NCI-H128 (cell line): Measurements from ENCODE around the gene EGR1.

Experiments
- DNase-seq: peaks from one replicate; lab custom pipeline; 2025; ENCODE audit not compliant: unreplicated experiment; lab: John Stamatoyannopoulos, UW

Gene EGR1

DNA sequence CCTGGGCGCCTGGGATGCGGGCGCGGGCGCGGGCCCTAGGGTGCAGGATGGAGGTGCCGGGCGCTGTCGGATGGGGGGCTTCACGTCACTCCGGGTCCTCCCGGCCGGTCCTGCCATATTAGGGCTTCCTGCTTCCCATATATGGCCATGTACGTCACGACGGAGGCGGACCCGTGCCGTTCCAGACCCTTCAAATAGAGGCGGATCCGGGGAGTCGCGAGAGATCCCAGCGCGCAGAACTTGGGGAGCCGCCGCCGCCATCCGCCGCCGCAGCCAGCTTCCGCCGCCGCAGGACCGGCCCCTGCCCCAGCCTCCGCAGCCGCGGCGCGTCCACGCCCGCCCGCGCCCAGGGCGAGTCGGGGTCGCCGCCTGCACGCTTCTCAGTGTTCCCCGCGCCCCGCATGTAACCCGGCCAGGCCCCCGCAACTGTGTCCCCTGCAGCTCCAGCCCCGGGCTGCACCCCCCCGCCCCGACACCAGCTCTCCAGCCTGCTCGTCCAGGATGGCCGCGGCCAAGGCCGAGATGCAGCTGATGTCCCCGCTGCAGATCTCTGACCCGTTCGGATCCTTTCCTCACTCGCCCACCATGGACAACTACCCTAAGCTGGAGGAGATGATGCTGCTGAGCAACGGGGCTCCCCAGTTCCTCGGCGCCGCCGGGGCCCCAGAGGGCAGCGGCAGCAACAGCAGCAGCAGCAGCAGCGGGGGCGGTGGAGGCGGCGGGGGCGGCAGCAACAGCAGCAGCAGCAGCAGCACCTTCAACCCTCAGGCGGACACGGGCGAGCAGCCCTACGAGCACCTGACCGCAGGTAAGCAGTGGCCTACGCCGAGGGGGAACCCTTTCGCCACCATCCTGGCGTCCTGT lies at the start of gene EGR1:
Gene EGR1 (plus strand): TSS at position 219 of the 864 bp plus-strand sequence. CDS start 283 bp downstream, at position 502.
- peak; percentile 70 for DNase-seq

DNA sequence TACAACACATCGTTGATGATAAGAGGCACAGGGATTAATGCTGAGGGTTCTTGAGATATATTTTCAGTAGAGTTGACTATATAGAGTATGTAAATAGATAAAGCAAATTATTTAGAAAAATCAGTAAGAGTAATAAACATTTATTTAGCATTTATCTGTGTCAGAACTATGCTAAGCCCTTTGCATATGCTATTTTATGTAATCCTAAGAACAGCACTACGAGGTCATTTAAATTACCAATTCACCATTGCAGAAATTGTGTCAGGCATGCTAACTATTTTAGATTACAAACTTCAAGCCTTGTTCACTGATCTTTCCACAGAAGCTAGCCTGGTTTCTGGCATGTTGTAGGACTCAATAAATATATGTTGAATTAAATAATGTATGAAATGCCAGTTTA lies 46.8 kb upstream of the EGR1 start:
- DNase-seq: no peak

DNA sequence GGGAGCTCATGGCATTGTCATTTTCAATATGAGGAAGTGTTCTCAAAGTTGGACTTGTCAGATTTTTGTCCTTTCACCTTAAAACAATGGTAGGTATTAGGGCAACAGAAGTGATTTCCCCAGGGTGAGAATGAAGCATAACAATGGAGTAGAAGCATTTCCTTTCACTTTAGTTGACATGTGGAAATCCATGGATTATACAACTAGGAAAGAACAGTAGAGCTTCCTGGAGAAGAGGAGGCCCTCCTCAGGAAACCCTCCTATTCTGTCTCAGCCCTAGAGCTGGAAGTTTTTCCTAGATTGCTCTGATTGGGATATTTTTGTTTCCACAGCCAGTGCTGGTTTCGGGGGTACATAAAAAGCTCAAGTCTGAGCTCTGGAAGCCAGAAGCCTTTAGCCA lies 40.2 kb upstream of the EGR1 start:
- no peak for DNase-seq

DNA sequence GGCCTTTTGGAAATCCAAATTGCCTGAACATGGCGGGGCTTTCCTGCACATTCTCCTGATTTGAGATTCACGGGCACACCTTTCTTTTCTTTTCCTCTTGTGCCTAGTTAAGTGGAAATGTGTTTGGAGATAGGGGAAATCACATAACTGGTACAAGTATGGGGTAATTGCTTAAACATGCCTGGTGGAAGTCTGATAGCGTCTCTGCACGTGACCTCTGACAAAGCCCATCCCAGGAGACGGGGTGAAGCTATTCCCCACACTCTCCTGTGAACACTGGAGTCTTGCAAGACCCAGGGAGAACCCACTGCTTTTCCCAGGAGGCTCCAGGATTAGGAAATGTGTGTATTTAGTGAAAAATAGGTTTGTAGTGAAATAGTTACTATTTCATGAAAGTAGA lies 29.3 kb upstream of the EGR1 start:
- DNase-seq: no peak

DNA sequence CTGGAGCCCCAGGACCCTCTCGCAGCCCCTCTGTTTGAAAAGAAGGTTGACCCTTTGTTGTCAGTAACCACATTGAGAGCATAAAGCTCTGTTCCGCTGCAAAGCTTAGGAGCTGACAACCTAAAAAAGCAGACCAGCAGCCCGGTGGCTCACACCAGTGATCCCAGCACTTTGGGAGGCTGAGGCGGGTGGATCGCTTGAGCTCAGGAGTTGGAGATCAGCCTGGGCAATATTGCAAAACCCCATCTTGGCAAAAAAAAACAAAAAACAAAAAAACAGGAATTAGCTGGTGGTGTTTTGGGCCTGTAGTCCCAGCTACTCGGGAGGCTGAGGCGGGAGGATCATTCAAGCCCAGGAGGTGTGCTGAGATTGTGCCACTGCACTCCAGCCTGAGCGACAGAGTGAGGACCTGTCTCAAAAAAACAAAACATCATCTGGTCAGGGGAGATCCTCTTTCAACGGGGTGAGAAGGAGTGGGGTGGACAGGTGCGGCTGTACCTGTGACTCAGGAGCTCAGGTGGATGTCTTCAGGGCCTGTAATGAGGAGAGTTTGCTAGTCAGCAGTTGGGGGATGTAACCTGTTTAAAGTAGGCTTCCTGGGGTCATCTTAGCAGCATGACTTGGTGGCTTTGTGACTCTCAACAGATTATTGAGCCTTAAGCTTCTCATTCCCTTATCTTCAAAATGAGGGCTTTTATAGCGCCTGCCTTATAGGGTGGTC lies 27.1 kb upstream of the EGR1 start:
- no peak for DNase-seq

DNA sequence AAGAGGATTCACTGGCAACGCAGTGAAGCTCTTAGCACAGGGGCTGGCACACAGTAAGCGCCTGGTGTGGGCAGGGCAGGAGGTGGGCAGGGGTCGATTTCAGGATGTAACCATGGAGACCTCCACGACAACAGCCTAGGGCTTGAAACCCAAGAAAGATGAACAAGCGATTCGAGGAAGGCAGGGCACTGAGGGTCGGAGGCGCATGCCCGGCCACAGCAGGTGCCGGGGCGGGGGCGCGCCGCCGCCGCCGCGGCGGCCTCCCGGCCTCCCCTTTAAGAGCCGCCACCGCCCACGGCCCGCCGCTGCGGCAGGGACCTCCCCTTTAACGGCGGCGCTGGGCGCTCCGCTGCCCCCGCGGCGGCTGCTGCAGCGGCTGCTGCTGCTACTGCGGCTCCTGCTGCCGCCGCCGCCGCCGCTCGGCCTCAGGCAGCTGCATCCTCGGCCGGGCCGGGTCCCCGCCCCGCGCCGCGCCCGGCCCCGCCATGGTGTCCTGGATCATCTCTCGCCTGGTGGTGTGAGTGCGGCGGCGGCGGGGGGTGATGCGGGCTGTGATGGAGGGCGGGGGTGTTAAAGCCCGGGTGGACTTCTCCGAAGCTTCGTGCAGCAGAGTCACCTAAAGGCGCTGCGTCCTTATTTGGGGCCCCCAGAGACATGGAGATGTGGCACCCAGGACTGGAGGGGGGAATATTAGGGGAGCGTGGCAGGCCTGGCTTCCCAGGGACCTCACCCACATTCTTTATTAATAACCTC lies 26.4 kb upstream of the EGR1 start, which contains the start of gene REEP2:
Gene REEP2 (plus strand): TSS at position 334 of the 753 bp plus-strand sequence. CDS start 152 bp downstream, at position 486.
- no peak for DNase-seq

DNA sequence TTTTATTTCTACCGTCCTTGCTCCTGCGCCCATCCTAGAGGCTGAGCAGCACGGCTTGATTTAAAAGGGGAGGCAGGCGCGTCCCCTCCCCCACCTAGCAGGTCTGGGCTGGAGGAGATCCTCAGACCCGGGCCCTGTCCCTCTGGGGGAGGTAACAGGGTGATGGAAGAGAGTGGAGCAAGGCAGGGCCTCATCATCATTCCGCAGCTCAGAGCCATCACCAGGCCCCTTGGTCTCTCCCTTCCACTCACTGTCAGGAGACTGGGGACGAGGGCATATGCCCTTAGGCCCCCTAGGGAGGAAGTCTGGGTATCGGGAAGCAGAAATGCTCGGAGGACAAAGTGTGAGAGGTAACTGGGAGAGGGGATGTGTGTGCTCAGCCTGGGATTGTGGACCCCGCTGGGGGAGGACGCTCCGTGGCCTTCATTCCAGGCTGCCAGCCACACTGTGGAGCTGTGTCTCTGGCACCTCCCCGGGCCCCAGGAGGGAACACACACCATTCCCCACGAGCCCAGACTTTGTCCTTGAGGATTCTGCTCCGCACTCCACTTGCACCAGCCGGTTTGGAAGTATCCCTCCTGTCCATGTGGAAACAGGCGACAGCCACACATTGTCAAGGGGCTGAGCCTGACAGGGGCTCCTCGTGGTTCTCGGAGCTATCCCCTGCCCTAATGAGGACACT lies 25.7 kb upstream of the EGR1 start:
- DNase-seq: no peak

DNA sequence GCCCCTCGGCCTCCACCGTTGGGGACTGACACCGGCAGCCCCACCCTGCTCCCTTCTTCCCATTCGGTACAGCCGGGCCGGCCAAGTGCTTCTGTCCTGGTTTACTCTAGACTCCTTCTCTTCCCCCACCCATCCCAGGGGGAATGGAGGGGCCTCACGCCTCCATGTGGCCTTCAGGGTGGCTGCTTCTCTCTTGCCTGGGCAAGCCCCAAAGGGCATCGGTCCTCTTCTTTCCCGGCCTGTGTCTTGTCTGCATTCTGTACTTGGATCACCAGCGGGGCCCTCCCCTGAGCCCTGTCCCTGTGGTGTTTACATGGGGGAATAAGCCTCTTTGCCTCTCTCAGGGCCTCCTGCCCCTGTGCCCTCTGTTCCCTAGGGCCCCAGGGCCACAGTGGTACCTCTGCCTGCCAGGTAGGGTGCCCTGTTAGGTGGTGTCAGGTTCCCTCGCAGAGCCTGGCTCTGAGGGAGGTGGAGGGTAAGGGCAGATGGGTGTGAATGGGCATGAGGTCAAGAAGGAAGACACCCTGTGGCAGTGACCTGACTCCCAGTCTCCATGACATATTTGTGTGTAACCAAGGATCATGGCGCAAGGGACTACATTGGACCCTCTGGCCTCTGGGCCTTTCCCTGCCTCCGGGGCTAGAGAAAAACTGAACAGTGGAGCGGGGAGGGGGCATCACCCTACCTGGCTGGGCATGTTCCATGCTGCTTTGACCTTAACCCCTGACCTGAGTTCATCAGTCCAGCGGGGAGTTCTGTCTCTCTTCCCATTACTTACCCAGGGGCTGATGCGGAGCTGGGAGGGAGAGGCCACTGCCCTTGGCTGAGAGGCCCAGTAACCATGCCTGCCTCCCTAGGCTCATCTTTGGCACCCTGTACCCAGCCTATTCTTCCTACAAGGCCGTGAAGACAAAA lies 24.9 kb upstream of the EGR1 start:
- DNase-seq: no peak

DNA sequence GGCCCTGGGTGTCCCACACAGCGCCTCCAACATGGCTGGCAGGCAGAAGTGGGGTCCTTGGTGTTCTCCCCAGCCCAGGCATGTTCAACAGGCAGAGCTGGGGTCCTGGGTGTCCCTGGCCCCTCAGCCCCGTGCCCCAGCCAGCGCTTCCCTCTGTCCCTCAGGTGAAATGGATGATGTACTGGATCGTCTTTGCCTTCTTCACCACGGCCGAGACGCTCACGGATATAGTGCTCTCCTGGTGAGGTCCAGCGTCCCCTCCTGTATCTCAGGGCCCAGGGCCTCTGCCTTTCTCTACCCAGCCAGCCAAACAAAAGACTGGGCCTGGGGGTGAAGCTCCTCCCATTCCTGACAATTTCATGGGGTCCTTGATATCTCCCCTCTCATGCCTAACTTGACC lies 24.1 kb upstream of the EGR1 start:
- no peak for DNase-seq

DNA sequence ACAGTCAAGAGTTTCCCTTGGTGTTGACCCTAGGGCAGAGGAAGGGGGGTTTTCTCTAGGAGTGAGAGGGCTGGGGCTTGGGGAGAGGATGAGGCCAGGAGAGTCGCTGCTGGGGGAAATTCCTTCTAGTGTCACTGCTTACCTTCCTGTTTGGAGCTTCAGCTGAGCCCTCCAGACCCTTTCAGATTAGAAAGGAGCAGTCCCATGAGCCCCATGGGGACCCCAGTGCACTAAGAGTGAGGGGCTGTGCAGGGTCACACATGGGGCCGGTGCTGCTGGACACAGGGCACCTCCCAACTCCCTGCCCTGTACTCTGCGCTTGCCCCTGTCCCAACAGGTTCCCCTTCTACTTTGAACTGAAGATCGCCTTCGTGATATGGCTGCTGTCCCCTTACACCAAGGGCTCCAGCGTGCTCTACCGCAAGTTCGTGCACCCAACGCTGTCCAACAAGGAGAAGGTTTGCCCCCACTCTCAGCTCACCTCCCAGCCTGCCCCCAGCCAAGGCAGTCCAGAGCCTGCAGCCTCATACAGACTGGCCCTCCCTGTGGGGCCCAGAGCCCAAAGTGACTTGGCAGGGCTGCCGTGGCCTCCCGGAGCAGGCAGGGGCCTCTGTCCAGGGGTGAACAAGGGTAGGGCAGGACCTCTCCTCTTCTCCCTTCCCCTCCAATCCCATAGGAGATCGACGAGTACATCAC lies 21.1 kb upstream of the EGR1 start:
- no peak for DNase-seq

DNA sequence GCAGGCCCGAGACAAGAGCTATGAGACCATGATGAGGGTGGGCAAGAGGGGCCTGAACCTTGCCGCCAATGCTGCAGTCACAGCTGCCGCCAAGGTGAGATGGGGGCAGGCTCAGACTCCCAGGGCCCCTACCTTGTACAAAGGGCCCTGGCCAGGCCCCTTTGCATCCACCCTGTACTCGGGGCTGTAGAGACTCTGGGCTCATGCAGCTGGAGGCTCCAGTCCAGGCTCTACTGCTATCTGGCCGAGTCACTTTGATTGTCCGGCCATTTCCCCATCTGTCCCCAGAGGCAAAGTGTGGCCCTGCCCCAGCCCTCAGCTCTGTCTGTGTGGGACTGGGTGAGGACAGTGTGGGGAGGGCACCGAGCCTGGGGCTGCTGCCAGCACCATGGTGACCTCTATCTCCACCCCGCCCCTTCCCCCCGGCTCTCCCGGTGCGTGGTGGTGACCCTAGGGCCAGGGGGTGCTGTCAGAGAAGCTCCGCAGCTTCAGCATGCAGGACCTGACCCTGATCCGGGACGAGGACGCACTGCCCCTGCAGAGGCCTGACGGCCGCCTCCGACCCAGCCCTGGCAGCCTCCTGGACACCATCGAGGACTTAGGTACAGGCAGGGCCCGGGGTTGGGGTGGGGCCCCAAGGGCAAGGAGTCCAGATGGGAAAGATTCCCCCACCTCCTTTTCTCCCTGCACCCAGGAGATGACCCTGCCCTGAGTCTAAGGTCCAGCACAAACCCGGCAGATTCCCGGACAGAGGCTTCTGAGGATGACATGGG lies 20.3 kb upstream of the EGR1 start:
- no peak for DNase-seq

DNA sequence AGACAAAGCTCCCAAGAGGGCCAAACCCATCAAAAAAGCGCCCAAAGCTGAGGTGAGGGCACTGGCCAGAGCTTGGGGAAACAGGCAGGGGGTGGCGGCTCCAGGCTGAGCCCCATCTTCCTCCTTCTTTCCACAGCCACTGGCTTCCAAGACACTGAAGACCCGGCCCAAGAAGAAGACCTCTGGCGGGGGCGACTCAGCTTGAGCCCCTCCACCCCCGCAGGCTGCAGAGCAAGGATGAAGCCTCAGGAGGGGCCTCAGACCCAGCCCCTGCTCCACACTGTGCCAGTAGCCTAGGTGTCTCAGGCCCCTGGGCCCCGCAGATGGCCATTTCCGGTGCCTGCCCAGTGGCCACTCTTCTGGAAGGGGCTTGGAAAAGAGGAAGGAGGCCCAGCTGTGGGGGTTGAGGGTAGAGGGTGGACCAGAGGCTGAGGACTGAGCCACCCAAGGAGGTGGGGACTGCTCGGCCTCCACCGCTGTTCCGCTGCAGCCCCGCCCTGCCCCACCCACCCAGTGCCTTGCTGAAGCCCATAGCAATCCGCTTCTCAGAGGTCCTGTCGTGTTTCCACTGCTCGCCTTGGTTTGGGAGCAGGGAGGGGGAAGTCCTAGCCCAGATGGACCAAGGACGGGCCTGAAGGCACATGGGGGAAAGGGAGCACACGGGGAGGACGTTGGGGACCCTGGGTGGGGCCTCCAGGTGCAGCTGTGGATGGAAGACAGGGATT lies 19.6 kb upstream of the EGR1 start:
- DNase-seq: no peak

DNA sequence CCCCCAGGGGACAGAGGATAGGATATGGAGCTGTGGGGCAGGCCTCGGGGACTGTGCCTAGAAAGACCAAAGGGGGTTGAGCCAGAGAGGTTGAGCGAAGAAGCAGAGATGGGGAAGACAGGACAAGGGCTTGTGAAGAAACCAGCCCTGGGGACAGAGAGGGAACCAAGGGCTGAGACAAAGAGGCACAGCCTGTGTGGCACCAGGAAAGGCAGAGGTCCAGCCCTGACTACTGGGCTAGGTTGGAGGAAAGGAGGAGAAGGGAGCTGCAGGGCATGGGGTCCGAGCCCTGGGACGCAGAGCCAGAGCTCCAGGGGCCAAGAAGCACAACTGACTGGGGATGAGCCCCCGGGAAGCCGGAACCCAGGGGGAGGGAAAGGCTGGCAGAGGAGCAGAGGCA lies 17.2 kb upstream of the EGR1 start:
- no peak for DNase-seq

DNA sequence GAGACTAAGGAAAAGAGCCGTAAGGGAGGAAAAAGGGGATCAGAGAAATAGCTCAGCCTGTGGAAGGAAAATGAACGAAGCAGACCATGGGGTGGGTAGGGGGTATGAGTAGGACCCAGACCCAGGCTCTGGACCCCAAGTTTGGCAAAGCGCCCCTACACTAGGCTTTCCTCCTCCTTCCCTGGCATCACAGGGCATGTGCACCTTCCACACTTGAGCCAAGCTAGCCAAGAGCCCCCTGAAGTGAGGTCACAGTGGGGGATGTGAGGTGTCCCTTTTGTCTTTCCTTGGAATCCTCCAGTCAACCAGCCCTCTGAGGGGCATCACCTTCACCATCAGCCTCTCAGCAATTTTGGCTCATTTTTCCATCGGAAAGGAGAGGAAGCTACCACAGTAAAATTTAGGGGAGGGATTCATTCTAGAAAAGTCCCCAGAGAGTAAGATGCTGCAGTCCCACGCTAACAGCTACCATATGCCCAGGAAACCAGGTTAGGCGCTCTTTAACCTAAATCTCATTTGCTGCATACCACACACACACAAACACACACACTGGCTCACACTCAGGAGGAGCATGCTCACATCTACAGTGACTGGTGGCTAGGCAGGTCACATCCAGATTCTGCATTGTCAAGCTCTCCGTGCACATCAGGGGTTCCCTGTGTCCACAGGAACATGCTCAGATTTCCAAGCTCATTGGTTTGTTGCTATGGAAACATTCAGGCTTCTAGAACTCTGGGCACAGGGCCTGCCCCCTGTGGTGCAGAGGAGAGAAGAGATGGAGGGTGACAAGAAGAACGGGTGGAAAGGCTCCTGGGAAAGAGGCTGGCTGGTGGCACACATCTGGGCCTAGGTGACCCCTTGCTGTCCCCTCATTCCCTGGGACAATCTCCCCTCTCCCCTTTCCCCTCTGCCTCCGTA lies 16.5 kb upstream of the EGR1 start:
- peak; percentile 58 for DNase-seq

DNA sequence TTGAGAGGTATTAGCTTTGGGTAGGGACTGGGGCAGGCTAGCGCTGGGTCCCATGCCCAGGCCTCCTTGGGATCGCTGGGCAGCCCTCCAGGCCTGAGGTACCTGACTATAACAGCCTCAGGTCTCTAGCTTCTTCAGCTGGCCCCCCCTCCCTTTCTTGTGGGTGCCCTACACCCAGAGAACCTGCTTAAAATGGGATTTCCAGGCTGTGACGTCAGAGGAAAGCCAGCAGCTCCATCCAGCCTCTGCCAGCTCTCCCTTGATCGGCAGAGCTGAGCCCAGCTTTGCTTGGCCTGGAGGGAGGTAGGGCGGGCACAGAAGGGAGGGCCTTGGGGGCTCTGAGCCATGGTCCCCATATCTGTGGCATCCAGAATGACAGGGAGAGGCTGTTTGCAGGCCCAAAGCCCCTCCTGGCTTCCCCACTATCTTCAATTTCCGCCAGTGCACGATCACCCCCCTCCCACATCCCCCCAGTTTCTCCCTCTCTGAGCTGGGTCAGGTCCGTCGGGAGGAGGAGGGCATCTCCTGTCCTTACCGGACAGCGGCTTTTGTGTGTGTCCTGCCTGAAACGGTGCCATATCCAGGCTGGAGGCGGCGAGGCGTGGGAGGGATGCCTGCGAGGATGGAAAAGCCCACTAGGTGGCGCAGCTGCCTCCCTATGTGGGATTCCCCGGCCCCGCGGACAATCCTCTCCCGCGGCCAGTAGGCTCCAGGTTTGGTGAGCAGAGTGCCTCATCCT lies 15.6 kb upstream of the EGR1 start:
- peak; percentile 45 for DNase-seq

DNA sequence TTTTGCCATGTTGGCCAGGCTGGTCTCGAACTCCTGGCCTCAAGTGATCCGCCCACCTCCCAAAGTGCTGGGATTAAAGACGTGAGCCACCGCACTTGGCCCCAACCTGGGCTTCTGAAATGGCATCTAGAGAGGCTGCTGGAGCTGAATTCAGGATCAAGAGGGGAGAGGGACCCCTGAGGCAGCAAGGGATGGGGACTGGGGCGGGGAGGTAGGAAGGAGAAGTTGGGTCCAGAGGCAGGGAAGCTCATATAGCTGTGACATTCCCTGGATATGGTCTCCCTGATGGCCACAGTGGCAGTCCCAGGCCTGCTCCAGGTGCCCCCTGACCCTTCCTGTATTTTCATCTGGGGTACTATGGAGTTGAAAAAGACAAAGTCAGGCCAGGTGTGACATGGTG lies 14.3 kb upstream of the EGR1 start:
- no peak for DNase-seq
